T-helper 22 cell (primary cell): ENCODE data around the gene PHLPP1.
"Not testable (repeated sequence)": the region's sequence is repeated elsewhere in the genome, so short reads cannot be mapped to it uniquely, and the experiment has no call there.

Experiments used
- DNase-seq: peaks from one replicate; pipeline ENCODE4 v3.0.0-alpha.2; 2020; ENCODE audit warnings: low read depth

PHLPP1 gene

GRCh38 chr18:62717925-62718800 lies 2.8 kb downstream of the PHLPP1 start:
- no peak for DNase-seq

- no peak for DNase-seq
Measured at GRCh38 chr18:62720048-62720447, 4.7 kb downstream of the PHLPP1 start.

- DNase-seq: no peak
Measured at GRCh38 chr18:62720766-62721613, 5.6 kb downstream of the PHLPP1 start.

GRCh38 chr18:62721839-62722795 lies 6.8 kb downstream of the PHLPP1 start:
- DNase-seq: no peak

GRCh38 chr18:62723666-62724281 lies 8.4 kb downstream of the PHLPP1 start:
- DNase-seq: no peak

- DNase-seq: no peak
Measured at GRCh38 chr18:62725896-62726295, 10.6 kb downstream of the PHLPP1 start.

- DNase-seq: no peak
Measured at GRCh38 chr18:62728254-62728653, 12.9 kb downstream of the PHLPP1 start.

- DNase-seq: no peak
Measured at GRCh38 chr18:62729487-62730386, 14.4 kb downstream of the PHLPP1 start.

GRCh38 chr18:62730941-62731340 lies 15.6 kb downstream of the PHLPP1 start:
- no peak for DNase-seq

- no peak for DNase-seq
Measured at GRCh38 chr18:62732617-62733016, 17.3 kb downstream of the PHLPP1 start.

- no peak for DNase-seq
Measured at GRCh38 chr18:62734290-62734689, 18.9 kb downstream of the PHLPP1 start.

- no peak for DNase-seq
Measured at GRCh38 chr18:62735387-62735786, 20.0 kb downstream of the PHLPP1 start.

GRCh38 chr18:62736077-62736855 lies 20.9 kb downstream of the PHLPP1 start:
- no peak for DNase-seq

- no peak for DNase-seq
Measured at GRCh38 chr18:62737241-62737873, 22.0 kb downstream of the PHLPP1 start.

GRCh38 chr18:62738639-62739038 lies 23.3 kb downstream of the PHLPP1 start:
- no peak for DNase-seq

GRCh38 chr18:62739911-62740310 lies 24.6 kb downstream of the PHLPP1 start:
- no peak for DNase-seq

GRCh38 chr18:62740650-62741049 lies 25.3 kb downstream of the PHLPP1 start:
- DNase-seq: not testable (repeated sequence)

GRCh38 chr18:62741118-62741566 lies 25.8 kb downstream of the PHLPP1 start:
- DNase-seq: no peak

- DNase-seq: no peak
Measured at GRCh38 chr18:62741584-62741983, 26.2 kb downstream of the PHLPP1 start.
